ENCODE results near the gene EEF1AKMT2. TPM values are rescaled to one million over a fixed set of nuclear protein-coding genes. Genes with fewer than 3 reads are reported as not detected.

The EEF1AKMT2 gene
- 16.0 and 17.0 TPM in 2 replicates for total RNA-seq

DNA sequence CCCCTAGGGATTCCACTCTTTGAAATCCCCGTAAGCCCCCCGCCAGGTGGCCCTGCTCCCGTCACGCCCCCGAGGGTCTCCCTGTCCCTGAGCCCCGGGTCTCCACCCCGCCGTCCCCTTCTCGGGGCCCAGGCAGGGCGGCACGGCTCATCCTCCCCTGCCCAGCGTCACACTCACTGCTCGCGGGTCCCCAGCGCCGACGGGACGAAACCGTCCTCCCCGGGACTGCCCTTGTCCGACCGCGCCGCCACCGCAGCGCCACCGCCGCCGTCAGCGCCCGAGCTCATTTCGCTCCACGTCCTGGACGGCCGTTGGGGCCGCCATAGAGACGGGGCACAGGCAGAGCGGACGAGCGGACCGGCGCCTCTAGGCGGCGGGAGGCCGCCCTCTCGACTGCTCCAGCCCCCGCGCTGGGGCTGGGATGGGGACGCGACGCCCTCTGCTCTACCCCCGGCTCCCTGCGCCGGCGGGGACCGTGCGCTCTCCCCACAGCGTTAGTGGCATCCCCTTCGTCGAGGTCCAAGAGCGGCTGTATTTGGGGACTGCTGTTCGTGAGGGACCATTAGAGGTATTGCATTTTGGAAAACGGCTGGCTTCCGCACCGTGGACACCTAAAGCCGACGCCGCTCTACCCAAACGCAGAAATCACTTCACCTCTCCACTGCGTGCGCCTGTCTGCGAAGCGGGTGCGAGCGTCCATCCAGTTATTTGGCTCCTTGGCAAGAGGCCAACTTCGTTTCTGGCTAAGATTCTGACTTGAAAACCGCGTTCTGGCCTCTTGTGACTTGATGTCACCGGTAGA lies at the start of gene EEF1AKMT2:
TSS of gene EEF1AKMT2 (minus strand) at position 341 of the 802 bp plus-strand sequence. CDS start at position 287, 54 bp downstream.
- DNase-seq (ENCODE audit: low read depth), result no peak

DNA sequence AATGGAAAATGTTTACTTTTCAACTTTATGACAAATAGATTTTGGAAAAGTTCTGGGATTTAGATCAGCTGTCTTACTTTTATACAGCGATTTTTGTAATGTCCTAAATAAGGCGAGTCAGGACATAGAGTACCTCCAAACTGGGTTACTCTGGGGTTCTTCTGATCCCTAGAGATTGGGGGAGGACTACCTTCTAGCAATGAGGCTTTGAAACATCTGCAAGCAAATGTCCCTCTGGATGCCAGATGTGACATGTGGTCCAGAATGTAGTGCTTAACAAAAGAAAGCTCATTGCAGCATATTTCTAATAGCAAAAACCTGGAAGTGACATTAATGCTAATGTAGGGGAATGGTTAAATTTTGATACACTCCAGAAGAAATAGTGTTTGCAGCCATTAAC lies 46.0 kb upstream of the EEF1AKMT2 start:
- H3K4me3 ChIP-seq (ENCODE audit: low read depth, low read length), result no peak overlapping the region
- TF ChIP-seq, protein P1, sequence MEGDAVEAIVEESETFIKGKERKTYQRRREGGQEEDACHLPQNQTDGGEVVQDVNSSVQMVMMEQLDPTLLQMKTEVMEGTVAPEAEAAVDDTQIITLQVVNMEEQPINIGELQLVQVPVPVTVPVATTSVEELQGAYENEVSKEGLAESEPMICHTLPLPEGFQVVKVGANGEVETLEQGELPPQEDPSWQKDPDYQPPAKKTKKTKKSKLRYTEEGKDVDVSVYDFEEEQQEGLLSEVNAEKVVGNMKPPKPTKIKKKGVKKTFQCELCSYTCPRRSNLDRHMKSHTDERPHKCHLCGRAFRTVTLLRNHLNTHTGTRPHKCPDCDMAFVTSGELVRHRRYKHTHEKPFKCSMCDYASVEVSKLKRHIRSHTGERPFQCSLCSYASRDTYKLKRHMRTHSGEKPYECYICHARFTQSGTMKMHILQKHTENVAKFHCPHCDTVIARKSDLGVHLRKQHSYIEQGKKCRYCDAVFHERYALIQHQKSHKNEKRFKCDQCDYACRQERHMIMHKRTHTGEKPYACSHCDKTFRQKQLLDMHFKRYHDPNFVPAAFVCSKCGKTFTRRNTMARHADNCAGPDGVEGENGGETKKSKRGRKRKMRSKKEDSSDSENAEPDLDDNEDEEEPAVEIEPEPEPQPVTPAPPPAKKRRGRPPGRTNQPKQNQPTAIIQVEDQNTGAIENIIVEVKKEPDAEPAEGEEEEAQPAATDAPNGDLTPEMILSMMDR (conservative IDR thresholded peaks at IDR 0.05; ENCODE audit: low read depth, low read length), result no peak
- no peak for DNase-seq (ENCODE audit: low read depth)

More for the DNA sequence above, at the start of gene EEF1AKMT2:
- H3K4me3 ChIP-seq (ENCODE audit: low read depth, low read length), result peak within 1 kb of the TSS; percentile 99
- TF ChIP-seq, protein P1 (conservative IDR thresholded peaks at IDR 0.05; ENCODE audit: low read depth, low read length), result no peak

DNA sequence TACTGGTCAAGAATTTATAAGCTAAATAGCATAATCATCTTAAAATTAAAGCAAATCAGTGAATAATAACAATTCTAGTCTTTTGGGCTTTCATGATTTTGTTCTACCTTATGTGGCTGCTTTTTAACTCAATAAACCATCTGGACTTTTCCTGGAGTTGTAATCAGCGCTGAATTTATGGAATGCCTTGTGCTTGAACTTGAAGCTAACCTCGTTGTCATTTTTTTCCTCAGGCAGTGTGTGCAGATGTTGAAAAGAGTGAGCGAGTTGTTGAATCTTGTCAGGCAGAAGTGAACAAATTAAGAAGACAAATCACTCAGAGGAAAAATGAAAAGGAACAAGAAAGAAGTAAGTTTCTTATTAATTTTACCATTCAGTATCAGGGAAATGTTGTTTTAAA lies 39.4 kb upstream of the EEF1AKMT2 start:
- no peak for DNase-seq (ENCODE audit: low read depth)
- no peak overlapping the region for H3K4me3 ChIP-seq (ENCODE audit: low read depth, low read length)
- TF ChIP-seq, protein P1 (conservative IDR thresholded peaks at IDR 0.05; ENCODE audit: low read depth, low read length), result no peak

DNA sequence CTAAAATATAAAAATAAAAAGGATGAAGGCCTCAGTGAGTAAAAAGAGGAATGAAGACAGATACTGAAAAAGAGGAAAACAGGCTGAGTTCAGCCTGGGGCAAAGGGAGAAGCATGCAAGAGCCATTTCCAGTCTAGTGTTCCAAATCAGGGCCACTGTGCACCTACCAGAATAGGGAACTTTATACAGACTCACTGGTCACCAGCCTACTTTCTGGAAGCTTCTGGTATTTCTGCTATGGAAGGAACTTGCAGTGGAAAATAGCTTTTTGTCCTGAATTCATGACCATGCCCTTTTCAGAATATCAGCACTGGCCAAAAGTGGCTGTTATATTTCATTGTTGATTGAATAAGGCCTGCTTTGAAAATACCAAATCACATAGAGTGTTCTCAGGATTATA lies 38.8 kb upstream of the EEF1AKMT2 start:
- no peak overlapping the region for H3K4me3 ChIP-seq (ENCODE audit: low read depth, low read length)
- TF ChIP-seq, protein P1 (conservative IDR thresholded peaks at IDR 0.05; ENCODE audit: low read depth, low read length), result no peak
- DNase-seq (ENCODE audit: low read depth), result no peak

DNA sequence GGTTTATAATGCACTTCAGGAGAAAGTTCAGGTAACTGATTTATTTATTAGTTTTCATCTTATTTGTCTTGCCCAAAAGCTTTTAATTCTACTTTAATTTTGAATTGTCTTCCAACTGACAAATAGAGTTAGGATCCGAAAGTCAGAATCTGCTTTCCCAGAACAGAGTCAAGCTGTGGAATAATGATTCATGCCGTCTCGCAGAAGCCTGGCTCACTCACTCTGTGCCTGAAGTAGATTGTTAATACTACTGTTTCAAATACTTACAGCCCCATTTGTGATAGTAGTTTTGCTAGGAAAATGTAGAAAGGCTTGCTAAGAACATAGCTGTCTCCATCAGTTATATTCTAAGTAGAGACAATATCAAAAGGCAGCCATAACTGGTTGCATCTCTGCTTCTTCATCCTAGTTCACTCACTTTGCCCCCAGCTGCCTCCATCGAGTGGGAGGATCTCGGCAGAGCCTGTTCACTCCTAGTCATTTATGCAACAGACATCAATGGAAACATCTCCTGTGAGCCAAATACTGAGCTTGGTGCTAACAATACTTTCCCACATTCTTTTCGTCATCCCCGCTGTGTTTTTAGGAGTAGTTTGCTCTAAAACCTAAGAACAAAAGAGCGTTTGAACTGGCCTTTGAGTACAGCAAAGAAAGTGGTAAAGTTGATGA lies 37.9 kb upstream of the EEF1AKMT2 start:
- TF ChIP-seq, protein P1 (conservative IDR thresholded peaks at IDR 0.05; ENCODE audit: low read depth, low read length), result no peak
- H3K4me3 ChIP-seq (ENCODE audit: low read depth, low read length), result no peak overlapping the region
- no peak for DNase-seq (ENCODE audit: low read depth)

DNA sequence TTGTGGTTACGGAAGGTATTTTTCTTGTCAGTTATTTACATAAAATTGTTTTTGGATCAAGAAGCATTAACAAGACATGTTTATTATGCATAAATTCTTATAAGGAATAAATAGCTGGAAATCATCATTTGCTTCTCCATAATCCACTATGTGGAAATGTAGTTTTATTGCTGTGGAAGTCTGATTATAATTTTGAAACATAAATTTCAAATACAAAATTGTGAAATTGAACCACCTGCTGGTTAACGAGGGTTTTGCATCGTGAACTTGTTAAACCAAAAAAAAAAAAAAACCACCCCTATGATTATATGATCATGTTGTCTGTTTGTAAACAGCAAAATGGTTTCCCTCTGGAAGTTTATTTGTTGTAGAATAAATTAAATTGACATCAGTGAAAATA lies 35.8 kb upstream of the EEF1AKMT2 start:
- DNase-seq (ENCODE audit: low read depth), result no peak
- H3K4me3 ChIP-seq (ENCODE audit: low read depth, low read length), result no peak overlapping the region
- TF ChIP-seq, protein P1 (conservative IDR thresholded peaks at IDR 0.05; ENCODE audit: low read depth, low read length), result peak; percentile 54

All from epithelial cell of proximal tubule (primary cell).